ENCODE data around the gene NBEA. TPM values are rescaled to one million over a fixed set of nuclear protein-coding genes. Genes with fewer than 3 reads are reported as not detected.

NBEA gene
- total RNA-seq, 1 experiment from 2014 or later = 4.4 TPM

DNA sequence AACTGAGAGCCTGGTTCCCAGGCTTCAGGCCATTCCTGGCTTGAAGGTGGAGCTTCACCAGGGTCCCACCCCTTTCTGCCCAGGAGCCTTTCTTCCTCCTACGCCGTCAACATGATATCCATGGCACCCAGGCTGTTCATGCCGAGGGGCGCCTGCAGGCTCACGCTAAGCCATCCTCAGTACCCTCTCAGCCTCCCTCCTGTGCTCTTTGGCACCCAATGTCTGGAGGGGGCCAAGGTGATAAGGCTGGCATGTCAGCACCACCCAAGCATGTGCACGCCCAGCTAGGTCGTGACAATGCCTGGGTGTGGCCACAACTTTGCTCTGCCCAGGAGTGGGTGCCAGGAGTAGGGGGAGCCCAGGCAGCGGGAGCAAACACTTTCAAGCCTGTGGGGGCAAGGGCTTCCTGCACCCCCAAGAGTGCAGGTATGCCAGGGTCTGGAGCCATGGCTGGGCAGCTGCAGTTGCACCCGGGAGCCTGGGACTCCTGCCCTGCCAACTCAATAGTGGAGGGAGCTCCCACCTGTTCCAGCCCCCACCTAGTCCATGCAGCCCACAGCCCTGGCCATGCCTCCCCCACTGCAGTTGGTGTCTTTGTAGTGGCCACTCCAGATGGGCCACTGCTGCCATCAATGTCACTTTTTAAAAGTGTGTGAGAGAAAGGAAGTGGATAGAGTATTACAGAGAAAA is 314.5 kb downstream of the NBEA start:
- DNase-seq (no peak), ATAC-seq (no peak)
- H3K9ac ChIP-seq (ENCODE audit: low read length) = no peak overlapping the region
- H3K79me2 ChIP-seq (ENCODE audit: low read length) = no peaks in the 10 kb centered on the region
- no peak overlapping the region for H3K4me3 ChIP-seq (ENCODE audit: low read length)
- ChIA-PET POLR2A (ENCODE audit: unreplicated experiment) (no interaction called here), CTCF (no interaction called here)
- intact Hi-C loops (cut with micrococcal nuclease) = no loop called here
- H3K9me2 ChIP-seq (replicated peaks; ENCODE audit: low read length) = no peaks in the 10 kb centered on the region
- H3K4me1 ChIP-seq (ENCODE audit: insufficient read depth, low read length) = no peaks in the 10 kb centered on the region
- no peaks in the 10 kb centered on the region for H3K27me3 ChIP-seq (ENCODE audit: low read length)
- no peaks in the 10 kb centered on the region for H4K20me1 ChIP-seq (ENCODE audit: low read length)
- no peaks in the 10 kb centered on the region for H3K9me3 ChIP-seq (ENCODE audit: low read length)
- H2AFZ ChIP-seq (ENCODE audit: low read length) = no peak overlapping the region
- H3K27ac ChIP-seq (ENCODE audit: low read length) = no peak overlapping the region
- no peaks in the 10 kb centered on the region for H3F3A ChIP-seq (ENCODE audit: low read length, unreplicated experiment)
- no TSS peak for BruUV-seq (replicated peaks)
- H3K36me3 ChIP-seq (ENCODE audit: low read depth, low read length) = no peaks in the 10 kb centered on the region
- TF ChIP-seq EZH2phosphoT487 (IDR thresholded peaks at IDR 0.05; ENCODE audit: borderline replicate concordance, low read length) = no peak
- no peak for TF ChIP-seq EZH2 (IDR thresholded peaks at IDR 0.05; ENCODE audit: low read length, unreplicated experiment)
- TF ChIP-seq, protein P1, sequence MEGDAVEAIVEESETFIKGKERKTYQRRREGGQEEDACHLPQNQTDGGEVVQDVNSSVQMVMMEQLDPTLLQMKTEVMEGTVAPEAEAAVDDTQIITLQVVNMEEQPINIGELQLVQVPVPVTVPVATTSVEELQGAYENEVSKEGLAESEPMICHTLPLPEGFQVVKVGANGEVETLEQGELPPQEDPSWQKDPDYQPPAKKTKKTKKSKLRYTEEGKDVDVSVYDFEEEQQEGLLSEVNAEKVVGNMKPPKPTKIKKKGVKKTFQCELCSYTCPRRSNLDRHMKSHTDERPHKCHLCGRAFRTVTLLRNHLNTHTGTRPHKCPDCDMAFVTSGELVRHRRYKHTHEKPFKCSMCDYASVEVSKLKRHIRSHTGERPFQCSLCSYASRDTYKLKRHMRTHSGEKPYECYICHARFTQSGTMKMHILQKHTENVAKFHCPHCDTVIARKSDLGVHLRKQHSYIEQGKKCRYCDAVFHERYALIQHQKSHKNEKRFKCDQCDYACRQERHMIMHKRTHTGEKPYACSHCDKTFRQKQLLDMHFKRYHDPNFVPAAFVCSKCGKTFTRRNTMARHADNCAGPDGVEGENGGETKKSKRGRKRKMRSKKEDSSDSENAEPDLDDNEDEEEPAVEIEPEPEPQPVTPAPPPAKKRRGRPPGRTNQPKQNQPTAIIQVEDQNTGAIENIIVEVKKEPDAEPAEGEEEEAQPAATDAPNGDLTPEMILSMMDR (conservative IDR thresholded peaks at IDR 0.05; ENCODE audit: low read depth, low read length) = no peak
- H3K4me2 ChIP-seq (ENCODE audit: low read length) = no peak overlapping the region

DNA sequence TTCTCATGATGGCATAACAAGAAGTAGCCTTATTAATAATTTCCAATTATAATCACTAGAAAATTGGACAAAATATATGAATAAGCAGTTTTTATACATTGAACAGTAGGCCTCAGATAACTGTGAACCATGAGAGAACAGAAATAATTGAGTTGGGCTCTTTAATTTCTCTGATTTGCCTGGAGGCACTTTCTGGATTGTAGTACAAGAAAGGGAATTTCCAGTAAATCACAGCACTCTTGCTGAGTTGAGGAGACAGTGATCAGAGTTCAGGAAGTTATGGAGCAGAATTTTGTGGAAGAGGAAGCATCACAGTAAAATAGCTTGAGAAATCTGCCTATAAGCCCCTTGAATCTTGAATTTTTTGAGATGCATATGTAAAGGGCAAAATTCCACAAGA is 318.2 kb downstream of the NBEA start:
- H4K20me1 ChIP-seq (ENCODE audit: low read length) = no peaks in the 10 kb centered on the region
- no peak overlapping the region for H3K4me3 ChIP-seq (ENCODE audit: low read length)
- TF ChIP-seq EZH2phosphoT487 (IDR thresholded peaks at IDR 0.05; ENCODE audit: borderline replicate concordance, low read length) = no peak
- TF ChIP-seq EZH2 (IDR thresholded peaks at IDR 0.05; ENCODE audit: low read length, unreplicated experiment) = no peak
- TF ChIP-seq, protein P1 (conservative IDR thresholded peaks at IDR 0.05; ENCODE audit: low read depth, low read length) = no peak
- no peak for ATAC-seq
- H3K79me2 ChIP-seq (ENCODE audit: low read length) = no peaks in the 10 kb centered on the region
- BruUV-seq (replicated peaks) = no TSS peak
- no peak for DNase-seq
- H3K4me2 ChIP-seq (ENCODE audit: low read length) = no peak overlapping the region
- intact Hi-C loops (cut with micrococcal nuclease) = no loop called here
- H3F3A ChIP-seq (ENCODE audit: low read length, unreplicated experiment) = no peaks in the 10 kb centered on the region
- no peaks in the 10 kb centered on the region for H3K9me3 ChIP-seq (ENCODE audit: low read length)
- no peak overlapping the region for H3K9ac ChIP-seq (ENCODE audit: low read length)
- H3K36me3 ChIP-seq (ENCODE audit: low read depth, low read length) = no peaks in the 10 kb centered on the region
- CTCF ChIA-PET = no interaction called here
- POLR2A ChIA-PET (ENCODE audit: unreplicated experiment) = no interaction called here
- H3K9me2 ChIP-seq (replicated peaks; ENCODE audit: low read length) = no peaks in the 10 kb centered on the region
- no peak overlapping the region for H3K27ac ChIP-seq (ENCODE audit: low read length)
- H2AFZ ChIP-seq (ENCODE audit: low read length) = no peak overlapping the region
- no peaks in the 10 kb centered on the region for H3K4me1 ChIP-seq (ENCODE audit: insufficient read depth, low read length)
- no peaks in the 10 kb centered on the region for H3K27me3 ChIP-seq (ENCODE audit: low read length)

DNA sequence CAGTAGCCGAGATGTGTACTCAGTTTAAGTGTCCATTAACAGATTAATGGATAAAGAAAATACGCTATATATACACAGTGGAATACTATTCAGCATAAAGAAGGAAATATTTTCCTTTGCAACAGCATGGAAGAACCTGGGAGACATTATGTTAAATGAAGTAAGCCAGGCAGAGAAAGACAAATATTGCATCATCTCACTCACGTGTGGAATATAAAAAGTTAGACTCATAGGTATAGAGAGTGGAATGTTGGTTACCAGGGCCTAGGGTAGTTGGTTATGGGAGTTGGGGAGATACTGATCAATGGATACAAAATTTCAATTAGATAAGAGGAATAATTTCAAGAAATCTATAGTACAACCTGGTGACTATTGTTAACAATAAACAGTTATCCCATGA is 324.3 kb downstream of the NBEA start:
- Histone ChIP-seq H3F3A (ENCODE audit: low read length, unreplicated experiment) (no peaks in the 10 kb centered on the region), H3K4me2 (ENCODE audit: low read length) (no peak overlapping the region), H3K79me2 (ENCODE audit: low read length) (no peaks in the 10 kb centered on the region), H3K9me3 (ENCODE audit: low read length) (no peaks in the 10 kb centered on the region), H3K9me2 (replicated peaks; ENCODE audit: low read length) (no peaks in the 10 kb centered on the region), H3K4me3 (ENCODE audit: low read length) (no peak overlapping the region), H2AFZ (ENCODE audit: low read length) (no peak overlapping the region), H3K27me3 (ENCODE audit: low read length) (no peaks in the 10 kb centered on the region), H3K27ac (ENCODE audit: low read length) (no peak overlapping the region), H3K9ac (ENCODE audit: low read length) (no peak overlapping the region), H3K4me1 (ENCODE audit: insufficient read depth, low read length) (no peaks in the 10 kb centered on the region), H4K20me1 (ENCODE audit: low read length) (no peaks in the 10 kb centered on the region), H3K36me3 (ENCODE audit: low read depth, low read length) (no peaks in the 10 kb centered on the region)
- TF ChIP-seq, protein P1 (conservative IDR thresholded peaks at IDR 0.05; ENCODE audit: low read depth, low read length) = no peak
- TF ChIP-seq EZH2 (IDR thresholded peaks at IDR 0.05; ENCODE audit: low read length, unreplicated experiment) (no peak), EZH2phosphoT487 (IDR thresholded peaks at IDR 0.05; ENCODE audit: borderline replicate concordance, low read length) (no peak)
- BruUV-seq (replicated peaks) = no TSS peak
- DNase-seq (no peak), ATAC-seq (no peak)
- POLR2A ChIA-PET (ENCODE audit: unreplicated experiment) = no interaction called here
- CTCF ChIA-PET = no interaction called here
- intact Hi-C loops (cut with micrococcal nuclease) = no loop called here
